Kidney epithelial cell (primary cell): ENCODE measurements around the gene UVRAG. TPM values are rescaled to one million over a fixed set of nuclear protein-coding genes. Genes with fewer than 3 reads are reported as not detected.
"Not testable (repeated sequence)": the region's sequence is repeated elsewhere in the genome, so short reads cannot be mapped to it uniquely, and the experiment has no call there.

Experiments used
- DNase-seq: peaks from one replicate; pipeline ENCODE4 v3.0.0-alpha.2; 2010; ENCODE audit warnings: low read depth
- H3K27me3 ChIP-seq: 2 replicates; pipeline ENCODE4 v1.6.0; 2011; ENCODE audit warnings: low read length; ENCODE audit not compliant: control insufficient read depth, insufficient read depth
- H3K36me3 ChIP-seq: 2 replicates; pipeline ENCODE4 v1.5.1; 2011; ENCODE audit warnings: low read length; ENCODE audit not compliant: control insufficient read depth, insufficient read depth
- H3K4me3 ChIP-seq: 2 replicates; pipeline ENCODE4 v1.5.1; 2011; ENCODE audit warnings: low read depth, mild to moderate bottlenecking, control low read depth, low read length
- total RNA-seq: library from RNA; depleted of rRNA; stranded (reverse); fragments of >200 nt; gene quantifications from 2 replicates; pipeline ENCODE4 v1.2.3, GENCODE V29; 2015
- TF ChIP-seq, protein P1 (sequence below): IDR thresholded peaks from 2 replicates; pipeline ENCODE4 v1.5.1; 2011; ENCODE audit warnings: mild to moderate bottlenecking, moderate library complexity, low read length, control low read depth, inconsistent platforms; ENCODE audit not compliant: insufficient read depth, poor library complexity, severe bottlenecking

The UVRAG gene
- total RNA-seq, 1 donor from 2014 or later = 16.2 TPM

DNA sequence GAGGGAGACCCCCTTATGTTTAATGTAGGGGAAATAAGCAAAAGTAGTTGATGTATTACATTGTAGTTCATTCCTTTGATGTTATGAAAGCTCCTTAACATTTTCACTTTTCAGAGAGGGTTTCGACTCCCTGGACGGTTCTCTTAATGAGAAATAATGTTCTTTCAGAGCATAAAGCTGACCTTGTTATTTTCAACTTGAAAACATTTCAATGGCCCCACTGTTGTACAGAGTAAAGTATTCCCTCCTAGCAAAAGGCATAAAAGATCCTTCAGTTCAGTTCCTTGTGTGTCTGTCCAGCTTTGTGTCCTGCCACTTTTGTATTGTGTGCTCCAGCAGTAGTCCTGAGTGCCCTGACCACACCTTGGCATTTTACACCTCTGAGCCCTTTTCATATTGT, 63.9 kb downstream of the UVRAG start:
- no peaks in the 10 kb centered on the region for H3K27me3 ChIP-seq
- H3K4me3 ChIP-seq = no peak overlapping the region
- TF ChIP-seq, protein P1, sequence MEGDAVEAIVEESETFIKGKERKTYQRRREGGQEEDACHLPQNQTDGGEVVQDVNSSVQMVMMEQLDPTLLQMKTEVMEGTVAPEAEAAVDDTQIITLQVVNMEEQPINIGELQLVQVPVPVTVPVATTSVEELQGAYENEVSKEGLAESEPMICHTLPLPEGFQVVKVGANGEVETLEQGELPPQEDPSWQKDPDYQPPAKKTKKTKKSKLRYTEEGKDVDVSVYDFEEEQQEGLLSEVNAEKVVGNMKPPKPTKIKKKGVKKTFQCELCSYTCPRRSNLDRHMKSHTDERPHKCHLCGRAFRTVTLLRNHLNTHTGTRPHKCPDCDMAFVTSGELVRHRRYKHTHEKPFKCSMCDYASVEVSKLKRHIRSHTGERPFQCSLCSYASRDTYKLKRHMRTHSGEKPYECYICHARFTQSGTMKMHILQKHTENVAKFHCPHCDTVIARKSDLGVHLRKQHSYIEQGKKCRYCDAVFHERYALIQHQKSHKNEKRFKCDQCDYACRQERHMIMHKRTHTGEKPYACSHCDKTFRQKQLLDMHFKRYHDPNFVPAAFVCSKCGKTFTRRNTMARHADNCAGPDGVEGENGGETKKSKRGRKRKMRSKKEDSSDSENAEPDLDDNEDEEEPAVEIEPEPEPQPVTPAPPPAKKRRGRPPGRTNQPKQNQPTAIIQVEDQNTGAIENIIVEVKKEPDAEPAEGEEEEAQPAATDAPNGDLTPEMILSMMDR = no peak
- no peaks in the 10 kb centered on the region for H3K36me3 ChIP-seq
- no peak for DNase-seq

GRCh38 chr11:75879737-75880136, 64.7 kb downstream of the UVRAG start:
- Histone ChIP-seq H3K36me3 (no peaks in the 10 kb centered on the region), H3K4me3 (no peak overlapping the region), H3K27me3 (no peaks in the 10 kb centered on the region)
- DNase-seq = no peak
- TF ChIP-seq, protein P1 = no peak

- not testable (repeated sequence) for H3K4me3 ChIP-seq, DNase-seq, H3K27me3 ChIP-seq, H3K36me3 ChIP-seq
Observed at GRCh38 chr11:75880343-75880742, 65.3 kb downstream of the UVRAG start.

DNA sequence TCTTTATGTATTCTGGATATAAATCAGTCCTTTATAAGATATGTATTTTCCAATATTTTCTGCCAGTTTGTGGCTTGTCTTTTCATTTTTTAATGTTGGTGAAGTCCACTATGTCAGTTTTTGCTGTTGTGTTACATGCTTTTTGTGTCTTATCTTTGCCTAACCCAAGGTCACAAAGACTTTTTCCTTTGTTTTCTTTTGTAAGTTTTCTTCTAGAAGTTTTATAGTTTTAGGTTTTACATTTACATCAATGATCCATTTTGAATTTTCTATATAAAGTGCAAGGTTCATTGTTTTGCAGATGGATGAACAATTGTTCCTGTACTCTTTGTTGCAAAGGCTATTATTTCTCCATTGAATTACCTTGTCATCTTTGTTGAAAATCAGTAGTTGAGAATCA, 69.3 kb downstream of the UVRAG start:
- Histone ChIP-seq H3K4me3 (no peak overlapping the region), H3K27me3 (no peaks in the 10 kb centered on the region), H3K36me3 (no peaks in the 10 kb centered on the region)
- no peak for DNase-seq
- TF ChIP-seq, protein P1 = no peak

GRCh38 chr11:75888416-75888815, 73.4 kb downstream of the UVRAG start:
- TF ChIP-seq, protein P1 = no peak
- Histone ChIP-seq H3K27me3 (no peaks in the 10 kb centered on the region), H3K4me3 (no peak overlapping the region), H3K36me3 (no peaks in the 10 kb centered on the region)
- DNase-seq = no peak

DNA sequence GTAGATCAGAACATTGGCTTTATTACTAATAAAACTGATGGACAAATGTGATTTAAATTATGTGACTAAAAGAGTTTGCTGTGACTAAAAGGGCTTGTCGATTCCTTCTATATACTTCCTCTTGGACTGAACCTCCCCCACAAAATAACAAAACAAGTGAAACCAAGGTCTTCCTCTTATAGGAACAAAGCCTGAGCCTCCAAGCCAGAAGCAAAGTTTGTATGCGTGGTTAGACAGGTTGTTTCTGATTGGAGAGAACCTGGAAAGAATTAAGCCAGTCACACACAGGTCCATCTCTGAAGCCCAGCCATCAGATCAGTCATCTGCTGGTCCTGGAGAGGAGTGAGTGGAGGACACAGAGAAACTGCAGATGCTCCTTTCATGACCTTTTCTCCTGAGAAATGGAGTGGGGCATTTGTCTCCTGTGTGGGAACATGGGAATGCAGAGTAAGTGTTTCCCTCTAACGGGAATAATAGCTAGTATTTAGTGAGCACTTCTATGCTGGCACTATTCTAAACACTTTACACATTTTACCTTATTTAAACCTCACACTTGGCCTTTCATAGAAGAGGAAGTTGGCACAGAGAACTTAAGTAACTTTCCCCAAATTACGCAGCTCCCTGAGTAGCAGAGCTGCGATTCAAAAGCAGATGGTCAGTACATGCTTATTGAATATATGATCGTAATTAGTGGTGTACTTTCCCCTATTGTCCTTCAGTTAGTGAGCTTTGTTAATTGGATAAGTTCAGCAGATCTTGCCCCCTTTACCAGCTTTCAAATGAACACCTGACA, 77.1 kb downstream of the UVRAG start:
- H3K36me3 ChIP-seq = no peaks in the 10 kb centered on the region
- no peaks in the 10 kb centered on the region for H3K27me3 ChIP-seq
- H3K4me3 ChIP-seq = no peak overlapping the region
- TF ChIP-seq, protein P1 = no peak
- no peak for DNase-seq
